Stomach (tissue), 9 donors: ENCODE data around the gene HDAC10. TPM values are rescaled to one million over a fixed set of nuclear protein-coding genes. Genes with fewer than 3 reads are reported as not detected.

Experiments used
- DNase-seq, 2 donors: peaks; one replicate each; pipeline versions ENCODE4 v3.0.0 to v3.0.0-alpha.2; 2013 to 2019
- H3K27ac ChIP-seq, 5 donors: fragments of 200-600 bp in 4 of 5; sonication (generic) in 4 of 5; one replicate each; pipeline ENCODE4 v1.5.1; 2013 to 2019; ENCODE audit warnings: mild to moderate bottlenecking in 1 of 5, moderate library complexity in 1 of 5
- H3K27me3 ChIP-seq, 3 donors: fragments of 200-600 bp; sonication (generic); one replicate each; pipeline ENCODE4 v1.5.1; 2017 to 2019; ENCODE audit warnings: mixed run types in 1 of 3
- H3K36me3 ChIP-seq, 4 donors: fragments of 200-600 bp; sonication (generic); 1 replicate in 3 of 4; 2 replicates in 1 of 4; pipeline ENCODE4 v1.5.1; 2016 to 2019
- H3K4me1 ChIP-seq, 4 donors: fragments of 200-600 bp; sonication (generic); one replicate each; pipeline ENCODE4 v1.5.1; 2016 to 2019
- H3K4me3 ChIP-seq, 4 donors: fragments of 200-600 bp; sonication (generic) in 3 of 4; one replicate each; pipeline ENCODE4 v1.5.1; 2016 to 2019; ENCODE audit warnings: mild to moderate bottlenecking in 1 of 4
- H3K9me3 ChIP-seq, 4 donors: fragments of 200-600 bp; sonication (generic); one replicate each; pipeline ENCODE4 v1.5.1; 2016 to 2019
- CTCF ChIP-seq, 7 experiments: fragments of 450-650 bp in 4 of 7; fragments of 200-600 bp in 3 of 7; sonication (generic) in 3 of 7; IDR thresholded peaks; one replicate each; pipeline ENCODE4 v1.5.1; 2016 to 2019; ENCODE audit warnings: antibody characterized with exemption in 7 of 7, control low read depth in 2 of 7, mild to moderate bottlenecking in 1 of 7
- EP300 ChIP-seq: sonication (generic); formaldehyde crosslinking; IDR thresholded peaks from one replicate; pipeline ENCODE4 v1.6.1; 2017; ENCODE audit warnings: antibody characterized with exemption
- POLR2A ChIP-seq, 4 donors: fragments of 450-650 bp; IDR thresholded peaks; one replicate each; pipeline ENCODE4 v1.6.1; 2016; ENCODE audit warnings: antibody characterized with exemption in 4 of 4, control low read depth in 2 of 4, mild to moderate bottlenecking in 1 of 4, moderate library complexity in 1 of 4
- POLR2AphosphoS5 ChIP-seq, 3 donors: sonication (generic); formaldehyde crosslinking; IDR thresholded peaks; one replicate each; pipeline ENCODE4 v1.6.1; 2016; ENCODE audit warnings: antibody characterized with exemption in 3 of 3
- WGBS, 5 donors: extraction: QIAGEN DNeasy Blood & Tissue Kit in 3 of 5; methylation state at CpG; one replicate each; pipeline versions ENCODE4 v1.1.5 to v1.1.7; 2013 to 2018; 5-methylcytosine and 5-hydroxymethylcytosine counted together
- intact Hi-C: fragments of 100-400 bp; cut with DNase I; formaldehyde crosslinking; loops from one replicate; pipeline ENCODE4 v1.15.1; 2023; ENCODE audit warnings: low total_unique reads
- polyA plus RNA-seq, 3 donors: library from polyadenylated mRNA; stranded (reverse); fragments of 200-250 nt; gene quantifications; one replicate each; pipeline ENCODE4 v1.2.3, GENCODE V29; 2013
- total RNA-seq, 5 donors: library from RNA; depleted of rRNA; stranded (reverse); fragments of >200 nt; gene quantifications; one replicate each; pipeline versions ENCODE4 v1.1.0 to v1.2.3, GENCODE V29; 2014 to 2016
- donor health status: healthy with polysubstance abuse.
- donor health status: Bipolar disorder and iron deficiency.
- donor health status: healthy.

Gene HDAC10
- total and polyA plus RNA-seq, 8 donors, result 15.4 to 156 (median 41.8) TPM

GRCh38 chr22:50270666-50271394, 19.8 kb upstream of the HDAC10 start:
- H3K9me3 ChIP-seq, result no peaks in the 10 kb centered on the region
- H3K27ac ChIP-seq, result peak overlapping the region; percentile 49 to 83 (median 67)
- intact Hi-C loops, result no loop called here
- 0 to 2% (median 1%) methylated on average over 23 to 53 of the region's 53 CpGs for WGBS, 5 donors
- H3K4me1 ChIP-seq, result peaks cover 58 to 83% (median 72%) of the 10 kb centered on the region in 4 donors
- peaks cover 10 to 17% (median 11%) of the 10 kb centered on the region in 4 donors for H3K36me3 ChIP-seq
- peak; percentile 75 to 90 for DNase-seq
- TF ChIP-seq EP300 (no peak), POLR2A (IDR thresholded peaks at IDR 0.05) (no peak), POLR2AphosphoS5 (IDR thresholded peaks at IDR 0.05) (peak in 1 of 3 donors; percentile 3), CTCF (IDR thresholded peaks at IDR 0.05) (no peak)
- peaks cover 0 to 36% (median 3%) of the 10 kb centered on the region in 3 donors for H3K27me3 ChIP-seq
- H3K4me3 ChIP-seq, result peak overlapping the region; percentile 52 to 59 (median 56)

GRCh38 chr22:50269970-50270665, 19.1 kb upstream of the HDAC10 start, which contains the start of gene MAPK11:
MAPK11 (minus strand) TSS chr22:50270380; CDS start chr22:50270292, 88 bp downstream.
- Histone ChIP-seq H3K27me3 (peaks cover 0 to 36% (median 3%) of the 10 kb centered on the region in 3 donors), H3K27ac (peak within 1 kb of the TSS; percentile 67 to 83 (median 69)), H3K4me3 (peak within 1 kb of the TSS; percentile 52 to 59 (median 56)), H3K36me3 (peaks cover 3 to 10% (median 4%) of the 10 kb centered on the region in 4 donors), H3K4me1 (peaks cover 58 to 77% (median 69%) of the 10 kb centered on the region in 4 donors), H3K9me3 (no peaks in the 10 kb centered on the region)
- DNase-seq, result peak in 1 of 2 donors; percentile 79
- WGBS, 5 donors, result 0 to 2% (median 1%) methylated on average over 21 to 91 of the region's 92 CpGs
- intact Hi-C loops, result no loop called here
- TF ChIP-seq EP300, result no peak
- TF ChIP-seq POLR2A (IDR thresholded peaks at IDR 0.05), result no peak
- no peak for TF ChIP-seq POLR2AphosphoS5 (IDR thresholded peaks at IDR 0.05)
- TF ChIP-seq CTCF (IDR thresholded peaks at IDR 0.05), result no peak

GRCh38 chr22:50269573-50269969, 18.5 kb upstream of the HDAC10 start:
- 8 to 24% (median 17%) methylated on average over 2 to 18 of the region's 18 CpGs for WGBS, 5 donors
- Histone ChIP-seq H3K27ac (peak overlapping the region; percentile 43 to 83 (median 69)), H3K36me3 (peaks cover 0 to 5% (median 0%) of the 10 kb centered on the region in 4 donors), H3K4me1 (peaks cover 54 to 72% (median 64%) of the 10 kb centered on the region in 4 donors), H3K27me3 (peaks cover 0 to 36% (median 3%) of the 10 kb centered on the region in 3 donors), H3K4me3 (peak overlapping the region; percentile 52 to 59 (median 56)), H3K9me3 (no peaks in the 10 kb centered on the region)
- no peak for TF ChIP-seq CTCF (IDR thresholded peaks at IDR 0.05)
- no peak for TF ChIP-seq POLR2AphosphoS5 (IDR thresholded peaks at IDR 0.05)
- no peak for TF ChIP-seq POLR2A (IDR thresholded peaks at IDR 0.05)
- TF ChIP-seq EP300, result no peak
- intact Hi-C loops, result no loop called here
- DNase-seq, result no peak

GRCh38 chr22:50268655-50269113, 17.6 kb upstream of the HDAC10 start:
- Histone ChIP-seq H3K4me3 (no peak overlapping the region), H3K36me3 (no peaks in the 10 kb centered on the region), H3K27me3 (peaks cover 0 to 39% (median 3%) of the 10 kb centered on the region in 3 donors), H3K27ac (peak overlapping the region in 3 of 5 donors; percentile 13 to 83 (median 70)), H3K4me1 (peaks cover 54 to 64% (median 61%) of the 10 kb centered on the region in 4 donors), H3K9me3 (no peaks in the 10 kb centered on the region)
- TF ChIP-seq POLR2A (IDR thresholded peaks at IDR 0.05) (no peak), CTCF (IDR thresholded peaks at IDR 0.05) (no peak), POLR2AphosphoS5 (IDR thresholded peaks at IDR 0.05) (no peak)
- DNase-seq, result peak; percentile 81 to 82
- intact Hi-C loops, result no loop called here
- 16 to 36% (median 29%) methylated on average over 8 to 9 of the region's 9 CpGs for WGBS, 5 donors
